HS-27A (cell line): ENCODE data around the gene SORCS2.

ENCODE experiments used
- DNase-seq: peaks from one replicate; pipeline ENCODE4 v3.0.0-alpha.2; 2012; ENCODE audit warnings: low read depth, missing footprints

The SORCS2 gene

GRCh38 chr4:7668271-7668670 lies 475.9 kb downstream of the SORCS2 start:
- no peak for DNase-seq

GRCh38 chr4:7668826-7669225 lies 476.5 kb downstream of the SORCS2 start:
- no peak for DNase-seq

GRCh38 chr4:7672601-7673000 lies 480.3 kb downstream of the SORCS2 start:
- no peak for DNase-seq

GRCh38 chr4:7673121-7673520 lies 480.8 kb downstream of the SORCS2 start:
- no peak for DNase-seq

GRCh38 chr4:7674706-7675105 lies 482.4 kb downstream of the SORCS2 start:
- no peak for DNase-seq

GRCh38 chr4:7675136-7675535 lies 482.8 kb downstream of the SORCS2 start:
- no peak for DNase-seq

GRCh38 chr4:7675612-7676320 lies 483.4 kb downstream of the SORCS2 start:
- DNase-seq, result no peak

- no peak for DNase-seq
Observed at GRCh38 chr4:7676398-7676922, 484.1 kb downstream of the SORCS2 start.

GRCh38 chr4:7677086-7677485 lies 484.7 kb downstream of the SORCS2 start:
- DNase-seq, result no peak

GRCh38 chr4:7677799-7678301 lies 485.5 kb downstream of the SORCS2 start:
- DNase-seq, result no peak

GRCh38 chr4:7678318-7678852 lies 486.0 kb downstream of the SORCS2 start:
- DNase-seq, result no peak

GRCh38 chr4:7679406-7680040 lies 487.2 kb downstream of the SORCS2 start:
- DNase-seq, result no peak

GRCh38 chr4:7680106-7680505 lies 487.8 kb downstream of the SORCS2 start:
- DNase-seq, result no peak

GRCh38 chr4:7680731-7681130 lies 488.4 kb downstream of the SORCS2 start:
- DNase-seq, result no peak

GRCh38 chr4:7683126-7683703 lies 490.9 kb downstream of the SORCS2 start:
- no peak for DNase-seq

GRCh38 chr4:7684294-7684693 lies 492.0 kb downstream of the SORCS2 start:
- no peak for DNase-seq

GRCh38 chr4:7686070-7686870 lies 493.9 kb downstream of the SORCS2 start:
- DNase-seq, result no peak

GRCh38 chr4:7687006-7687405 lies 494.7 kb downstream of the SORCS2 start:
- no peak for DNase-seq

GRCh38 chr4:7687796-7688195 lies 495.5 kb downstream of the SORCS2 start:
- no peak for DNase-seq

GRCh38 chr4:7689773-7690693 lies 497.7 kb downstream of the SORCS2 start:
- no peak for DNase-seq

GRCh38 chr4:7691061-7691460 lies 498.7 kb downstream of the SORCS2 start:
- no peak for DNase-seq
